Epithelial cell of proximal tubule (primary cell): ENCODE data around the gene JMJD1C. TPM values are rescaled to one million over a fixed set of nuclear protein-coding genes. Genes with fewer than 3 reads are reported as not detected.
"Not testable (repeated sequence)": the region's sequence is repeated elsewhere in the genome, so short reads cannot be mapped to it uniquely, and the experiment has no call there.

Experiments used
- DNase-seq: peaks from one replicate; pipeline ENCODE4 v3.0.0-alpha.2; 2011; ENCODE audit warnings: low read depth
- H3K4me3 ChIP-seq: 2 replicates; pipeline ENCODE4 v1.5.1; 2011; ENCODE audit warnings: low read depth, mild to moderate bottlenecking, low read length
- CTCF ChIP-seq: conservative IDR thresholded peaks from 2 replicates; pipeline ENCODE4 v1.5.1; 2012; ENCODE audit warnings: low read depth, mild to moderate bottlenecking, low read length
- total RNA-seq: library from RNA; depleted of rRNA; stranded (reverse); fragments of >200 nt; gene quantifications from 2 replicates; pipeline ENCODE4 v1.2.3, GENCODE V29; 2015

JMJD1C gene
- total RNA-seq, 1 donor from 2014 or later = 56.6 TPM

DNA sequence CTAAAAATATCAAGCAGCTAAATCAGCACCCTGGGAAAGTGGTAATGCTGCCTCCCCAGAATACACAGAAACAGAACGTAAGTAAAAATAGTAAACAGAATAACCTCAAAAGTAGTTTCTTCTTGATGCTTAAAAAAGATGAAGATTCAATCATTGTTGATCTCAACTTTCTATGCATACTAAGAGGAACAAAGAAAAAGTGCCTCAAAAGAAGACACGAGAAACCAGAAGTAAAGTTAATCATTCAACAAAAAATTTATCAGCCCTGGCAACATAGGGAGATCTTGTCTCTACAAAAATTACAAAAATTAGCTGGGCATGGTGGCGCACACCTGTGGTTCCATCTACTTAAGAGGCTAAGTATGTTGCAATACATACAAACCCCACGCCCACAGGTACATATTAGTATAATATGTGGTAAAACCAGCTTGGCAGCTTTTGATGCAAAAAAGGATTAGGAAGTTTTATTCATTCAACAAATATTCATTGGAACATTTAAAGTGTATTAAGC is 179.0 kb downstream of the JMJD1C start:
- DNase-seq = no peak
- no peak for TF ChIP-seq CTCF
- no peak overlapping the region for H3K4me3 ChIP-seq

- no peak overlapping the region for H3K4me3 ChIP-seq
- no peak for TF ChIP-seq CTCF
- no peak for DNase-seq
Measured at GRCh38 chr10:63286340-63286739, 179.4 kb downstream of the JMJD1C start.

DNA sequence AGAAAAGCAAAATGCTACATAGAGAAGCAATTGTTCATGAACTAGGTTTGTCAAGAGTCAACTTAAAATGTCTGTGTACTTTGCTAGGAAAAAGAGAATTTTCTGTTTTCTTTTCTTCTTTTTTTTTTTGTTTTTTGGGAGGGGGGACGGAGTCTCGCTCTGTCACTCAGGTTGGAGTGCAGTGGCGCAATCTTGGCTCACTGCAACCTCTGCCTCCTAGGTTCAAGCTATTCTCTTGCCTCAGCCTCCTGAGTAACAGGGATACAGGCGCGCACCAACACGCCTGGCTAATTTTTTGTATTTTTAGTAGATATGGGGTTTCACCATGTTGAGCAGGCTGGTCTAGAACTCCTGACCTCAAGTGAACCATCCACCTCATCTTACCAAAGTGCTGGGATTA is 181.9 kb downstream of the JMJD1C start:
- not testable (repeated sequence) for DNase-seq, H3K4me3 ChIP-seq

GRCh38 chr10:63283093-63283492 is 182.7 kb downstream of the JMJD1C start:
- TF ChIP-seq CTCF = no peak
- no peak for DNase-seq

DNA sequence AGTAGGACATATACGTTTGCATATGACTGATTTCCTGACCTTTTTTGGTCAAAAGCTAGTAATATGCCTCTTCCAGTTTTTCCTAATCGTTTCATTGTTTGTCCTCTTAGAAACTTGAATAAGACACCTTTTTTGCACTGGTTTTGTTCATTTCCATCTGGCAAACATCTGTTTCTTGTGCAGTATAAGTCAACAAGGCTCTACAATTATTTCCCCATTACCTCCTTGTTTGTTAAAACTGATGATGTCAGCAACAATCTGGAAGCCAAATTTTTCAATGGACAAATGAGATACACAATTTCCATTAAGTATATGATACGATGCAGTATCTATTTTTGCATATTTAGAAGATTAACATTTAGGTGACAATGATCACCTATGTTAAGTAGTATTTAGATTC is 183.8 kb downstream of the JMJD1C start:
- H3K4me3 ChIP-seq = no peak overlapping the region
- TF ChIP-seq CTCF = no peak
- no peak for DNase-seq

More at GRCh38 chr10:63283093-63283492, 182.7 kb downstream of the JMJD1C start:
- H3K4me3 ChIP-seq = no peak overlapping the region

DNA sequence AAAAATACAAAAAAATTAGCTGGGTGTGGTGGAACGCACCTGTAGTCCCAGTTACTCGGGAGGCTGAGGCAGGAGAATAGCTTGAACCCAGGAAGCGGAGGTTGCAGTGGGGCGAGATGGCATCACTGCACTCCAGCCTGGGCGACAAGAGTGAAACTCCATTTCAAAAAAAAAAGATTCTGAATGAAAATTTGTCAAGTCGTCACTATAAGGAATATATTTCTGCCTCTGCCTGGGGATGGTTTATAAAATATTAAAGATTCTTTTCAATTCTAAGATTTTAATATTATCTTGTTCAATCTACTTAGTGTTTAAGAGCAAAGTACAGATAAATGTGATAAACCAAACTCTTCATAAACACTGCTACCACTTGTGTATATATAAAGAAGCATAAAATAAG is 185.4 kb downstream of the JMJD1C start:
- H3K4me3 ChIP-seq = no peak overlapping the region
- no peak for DNase-seq
- TF ChIP-seq CTCF = no peak

- TF ChIP-seq CTCF = no peak
- DNase-seq = no peak
- H3K4me3 ChIP-seq = no peak overlapping the region
Measured at GRCh38 chr10:63275094-63275493, 190.7 kb downstream of the JMJD1C start.
